Mucosa of rectum (tissue), 2 donors: ENCODE measurements around the gene CHD5.

Source experiments
- H3K27ac ChIP-seq, 2 donors: one replicate each; pipeline ENCODE4 v1.7.0; 2013; ENCODE audit warnings: inconsistent platforms in 2 of 2, low read depth in 2 of 2, low read length in 2 of 2
- H3K27me3 ChIP-seq, 2 donors: one replicate each; pipeline ENCODE4 v1.7.0; 2013; ENCODE audit warnings: low read length in 2 of 2; ENCODE audit not compliant: control insufficient read depth in 2 of 2, insufficient read depth in 2 of 2
- H3K36me3 ChIP-seq, 2 donors: one replicate each; pipeline ENCODE4 v1.7.0; 2013; ENCODE audit warnings: low read length in 2 of 2; ENCODE audit not compliant: control insufficient read depth in 2 of 2, insufficient read depth in 2 of 2
- H3K4me1 ChIP-seq, 2 donors: one replicate each; pipeline ENCODE4 v1.7.0; 2013; ENCODE audit warnings: low read length in 2 of 2, mild to moderate bottlenecking in 1 of 2; ENCODE audit not compliant: control insufficient read depth in 2 of 2, insufficient read depth in 2 of 2
- H3K4me3 ChIP-seq, 2 donors: one replicate each; pipeline ENCODE4 v1.7.0; 2013; ENCODE audit warnings: low read length in 2 of 2
- H3K9ac ChIP-seq, 2 donors: one replicate each; pipeline ENCODE4 v1.7.0; 2013; ENCODE audit warnings: low read length in 2 of 2, low read depth in 1 of 2, mild to moderate bottlenecking in 1 of 2
- H3K9me3 ChIP-seq, 2 donors: one replicate each; pipeline ENCODE4 v1.7.0; 2013; ENCODE audit warnings: low read length in 2 of 2; ENCODE audit not compliant: control insufficient read depth in 2 of 2
- donor health status: healthy.
- donor health status: Normal muscosa, but diverticular disease.

The CHD5 gene

GRCh38 chr1:6087958-6088357 is 92.2 kb downstream of the CHD5 start:
- Histone ChIP-seq H3K9me3 (no peaks in the 10 kb centered on the region), H3K27ac (no peak overlapping the region), H3K36me3 (no peaks in the 10 kb centered on the region), H3K4me3 (no peak overlapping the region), H3K4me1 (peaks cover 0 to 5% of the 10 kb centered on the region in 2 donors), H3K9ac (no peak overlapping the region), H3K27me3 (no peaks in the 10 kb centered on the region)

DNA sequence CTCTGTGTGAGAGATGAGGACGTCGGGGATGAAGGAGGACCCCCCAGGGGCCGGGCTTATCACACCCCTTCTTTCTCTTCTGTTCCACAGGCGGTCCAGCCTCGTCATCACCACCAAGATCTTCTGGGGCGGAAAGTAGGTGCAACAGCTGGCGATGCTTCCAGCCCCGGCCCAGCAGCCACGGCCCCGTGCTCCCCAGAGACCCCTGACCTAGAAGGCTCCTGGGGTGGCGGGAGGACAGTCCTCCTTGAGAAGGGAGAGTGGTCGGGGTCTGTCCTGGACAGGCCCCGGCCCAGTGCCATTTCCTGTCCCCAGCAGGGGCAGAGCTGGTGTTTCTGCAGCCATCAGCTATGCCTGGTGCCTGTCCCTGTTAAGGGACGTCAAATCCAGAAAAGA is 92.7 kb downstream of the CHD5 start:
- Histone ChIP-seq H3K27me3 (no peaks in the 10 kb centered on the region), H3K9me3 (no peaks in the 10 kb centered on the region), H3K4me3 (no peak overlapping the region), H3K4me1 (peaks cover 0 to 5% of the 10 kb centered on the region in 2 donors), H3K36me3 (no peaks in the 10 kb centered on the region), H3K27ac (no peak overlapping the region), H3K9ac (no peak overlapping the region)

DNA sequence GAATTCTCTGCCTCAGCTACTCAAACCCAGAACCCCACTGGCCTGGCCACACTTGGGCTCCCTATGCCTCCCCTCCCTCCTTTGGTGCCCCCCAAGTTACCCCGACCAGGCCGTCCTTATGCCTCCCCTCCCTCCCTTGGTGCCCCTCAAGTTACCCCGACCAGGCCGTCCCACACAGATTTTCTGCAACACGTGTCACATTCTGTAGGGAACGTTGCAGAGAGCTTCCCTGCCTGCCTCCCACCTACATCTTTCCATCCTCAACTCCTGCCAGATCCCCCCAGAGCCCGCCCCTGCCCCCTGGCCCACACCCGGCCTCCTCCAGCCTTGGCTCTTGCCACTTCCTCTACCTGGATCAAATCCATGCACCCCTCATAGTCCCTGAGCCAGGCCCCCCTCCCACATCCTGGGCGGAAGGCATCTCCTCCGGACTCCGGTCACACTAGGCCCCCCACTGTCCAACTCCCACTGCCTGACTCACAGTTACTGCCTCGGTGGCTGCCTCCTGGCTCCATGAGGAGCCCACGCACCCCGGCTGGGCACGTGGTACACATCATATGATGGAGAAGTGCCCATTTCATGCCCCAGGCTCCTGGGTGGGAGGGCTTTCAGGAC is 93.3 kb downstream of the CHD5 start:
- Histone ChIP-seq H3K9me3 (no peaks in the 10 kb centered on the region), H3K4me3 (no peak overlapping the region), H3K9ac (no peak overlapping the region), H3K4me1 (peaks cover 4 to 5% of the 10 kb centered on the region in 2 donors), H3K27ac (no peak overlapping the region), H3K36me3 (no peaks in the 10 kb centered on the region), H3K27me3 (no peaks in the 10 kb centered on the region)

GRCh38 chr1:6086358-6086757 is 93.8 kb downstream of the CHD5 start:
- no peak overlapping the region for H3K9ac ChIP-seq
- no peak overlapping the region for H3K27ac ChIP-seq
- H3K9me3 ChIP-seq, result no peaks in the 10 kb centered on the region
- no peak overlapping the region for H3K4me3 ChIP-seq
- H3K4me1 ChIP-seq, result peaks cover 4 to 5% of the 10 kb centered on the region in 2 donors
- H3K27me3 ChIP-seq, result no peaks in the 10 kb centered on the region
- H3K36me3 ChIP-seq, result no peaks in the 10 kb centered on the region

DNA sequence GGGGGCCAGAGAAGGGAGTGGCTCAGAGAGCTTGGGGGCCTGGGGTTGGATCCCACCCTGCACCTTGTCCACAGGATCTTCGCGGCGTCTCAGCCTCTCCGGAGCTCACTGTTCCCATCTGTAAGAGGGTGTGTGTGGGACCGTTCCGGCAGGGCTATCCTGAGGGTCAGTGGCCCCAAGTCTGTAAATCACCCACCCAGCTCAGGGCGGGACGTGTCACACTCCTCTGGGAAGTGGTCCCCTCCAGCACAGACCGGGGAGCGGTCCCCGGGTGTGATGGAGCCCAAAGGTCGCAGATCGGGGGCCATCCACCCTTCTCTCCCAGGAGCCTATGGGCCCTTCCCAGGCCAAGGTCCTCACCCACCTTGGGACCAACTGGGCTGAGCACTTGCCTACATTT is 94.5 kb downstream of the CHD5 start:
- Histone ChIP-seq H3K27ac (no peak overlapping the region), H3K9ac (no peak overlapping the region), H3K9me3 (no peaks in the 10 kb centered on the region), H3K27me3 (no peaks in the 10 kb centered on the region), H3K4me1 (peaks cover 4 to 5% of the 10 kb centered on the region in 2 donors), H3K4me3 (no peak overlapping the region), H3K36me3 (no peaks in the 10 kb centered on the region)

DNA sequence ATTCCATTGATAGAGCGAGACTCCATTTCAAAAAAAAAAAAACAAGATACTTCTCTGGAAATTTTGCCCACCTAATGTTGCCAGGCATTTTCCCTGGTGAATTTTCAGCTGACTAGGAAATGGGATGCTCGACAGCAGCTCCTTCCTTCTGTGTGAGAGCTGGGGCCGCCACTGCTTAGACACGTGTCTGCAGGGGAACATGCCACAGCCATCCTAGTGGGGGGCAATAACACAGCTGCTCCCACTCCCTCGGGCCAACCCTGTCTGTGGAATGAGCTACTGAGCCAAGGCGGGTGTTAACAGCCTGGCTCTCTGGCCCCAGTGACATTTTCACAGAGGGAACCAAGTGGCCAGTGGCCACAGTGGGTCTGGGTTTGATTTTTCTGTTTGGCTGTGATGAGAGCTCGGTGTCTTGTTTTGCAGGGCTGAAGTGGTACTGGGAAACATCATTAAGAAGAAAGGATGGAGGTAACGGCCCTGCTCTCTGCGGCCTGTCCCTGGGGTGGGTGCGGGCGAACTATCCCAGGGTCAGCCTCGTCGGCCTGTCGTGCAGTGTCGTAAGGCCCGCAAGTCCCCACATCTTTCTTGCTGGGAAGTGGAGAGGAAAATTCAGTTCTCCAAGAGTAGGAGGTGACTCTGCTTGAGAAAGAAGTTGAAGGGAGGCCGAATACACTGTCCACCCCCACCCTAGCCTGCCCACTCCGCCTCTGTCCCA is 95.2 kb downstream of the CHD5 start:
- H3K27me3 ChIP-seq, result no peaks in the 10 kb centered on the region
- no peaks in the 10 kb centered on the region for H3K9me3 ChIP-seq
- H3K9ac ChIP-seq, result no peak overlapping the region
- H3K36me3 ChIP-seq, result no peaks in the 10 kb centered on the region
- no peak overlapping the region for H3K27ac ChIP-seq
- peaks cover 4 to 5% of the 10 kb centered on the region in 2 donors for H3K4me1 ChIP-seq
- H3K4me3 ChIP-seq, result no peak overlapping the region

GRCh38 chr1:6083801-6084446 is 96.2 kb downstream of the CHD5 start:
- peak overlapping the region; percentile 9 to 29 for H3K27ac ChIP-seq
- no peaks in the 10 kb centered on the region for H3K27me3 ChIP-seq
- peaks cover 4 to 5% of the 10 kb centered on the region in 2 donors for H3K4me1 ChIP-seq

GRCh38 chr1:6083385-6083784 is 96.7 kb downstream of the CHD5 start:
- no peak overlapping the region for H3K4me3 ChIP-seq
- H3K9me3 ChIP-seq, result no peaks in the 10 kb centered on the region
- peak overlapping the region; percentile 9 to 29 for H3K27ac ChIP-seq
- no peaks in the 10 kb centered on the region for H3K36me3 ChIP-seq
- peaks cover 4 to 5% of the 10 kb centered on the region in 2 donors for H3K4me1 ChIP-seq
- H3K27me3 ChIP-seq, result no peaks in the 10 kb centered on the region
- no peak overlapping the region for H3K9ac ChIP-seq

More at GRCh38 chr1:6083801-6084446, 96.2 kb downstream of the CHD5 start:
- Histone ChIP-seq H3K9me3 (no peaks in the 10 kb centered on the region), H3K9ac (no peak overlapping the region), H3K4me3 (no peak overlapping the region), H3K36me3 (no peaks in the 10 kb centered on the region)

GRCh38 chr1:6082430-6082971 is 97.6 kb downstream of the CHD5 start:
- H3K27ac ChIP-seq, result no peak overlapping the region

DNA sequence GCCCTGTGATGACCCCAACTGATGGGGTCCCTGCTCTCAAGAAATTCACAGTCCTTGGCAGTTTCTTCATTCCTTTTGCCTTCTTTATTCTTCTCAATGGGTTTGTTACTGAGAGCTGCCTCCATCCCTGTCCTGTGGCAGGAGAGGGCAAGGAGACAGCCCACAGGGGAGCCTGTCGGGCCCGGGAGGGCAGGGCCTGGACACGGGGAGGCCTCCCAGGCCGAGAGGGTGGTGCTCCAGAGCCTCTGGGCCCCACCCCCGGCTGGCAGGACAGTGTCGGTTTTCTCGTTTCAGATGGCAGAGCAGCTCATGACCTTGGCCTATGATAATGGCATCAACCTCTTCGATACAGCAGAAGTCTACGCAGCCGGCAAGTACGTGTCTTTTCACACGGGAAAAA is 98.2 kb downstream of the CHD5 start:
- Histone ChIP-seq H3K4me3 (no peak overlapping the region), H3K9me3 (no peaks in the 10 kb centered on the region), H3K9ac (no peak overlapping the region), H3K27ac (no peak overlapping the region), H3K36me3 (no peaks in the 10 kb centered on the region), H3K4me1 (peaks cover 4 to 5% of the 10 kb centered on the region in 2 donors), H3K27me3 (no peaks in the 10 kb centered on the region)

More at GRCh38 chr1:6082430-6082971, 97.6 kb downstream of the CHD5 start:
- Histone ChIP-seq H3K36me3 (no peaks in the 10 kb centered on the region), H3K4me3 (no peak overlapping the region), H3K9me3 (no peaks in the 10 kb centered on the region), H3K4me1 (peaks cover 4 to 5% of the 10 kb centered on the region in 2 donors), H3K9ac (no peak overlapping the region), H3K27me3 (no peaks in the 10 kb centered on the region)
